Fibroblast of lung (primary cell): ENCODE results near the gene GPR3. TPM values are rescaled to one million over a fixed set of nuclear protein-coding genes. Genes with fewer than 3 reads are reported as not detected.

Source experiments
- DNase-seq, 2 donors: peaks; one replicate each; pipeline versions ENCODE4 v3.0.0 to v3.0.0-alpha.2; 2010; ENCODE audit warnings: low read depth in 2 of 2
- H2AFZ ChIP-seq: 2 replicates; pipeline ENCODE4 v1.5.1; 2012; ENCODE audit warnings: low read length, control low read depth, inconsistent platforms
- H3K27ac ChIP-seq: 2 replicates; pipeline ENCODE4 v1.5.1; 2011; ENCODE audit warnings: low read length, control low read depth; ENCODE audit not compliant: insufficient read depth
- H3K27me3 ChIP-seq: 2 replicates; pipeline ENCODE4 v1.5.1; 2011; ENCODE audit warnings: mild to moderate bottlenecking, low read length; ENCODE audit not compliant: control insufficient read depth, insufficient read depth
- H3K36me3 ChIP-seq: 2 replicates; pipeline ENCODE4 v1.5.1; 2011; ENCODE audit warnings: low read length; ENCODE audit not compliant: control insufficient read depth, insufficient read depth
- H3K4me1 ChIP-seq: 2 replicates; pipeline ENCODE4 v1.5.1; 2011; ENCODE audit warnings: low read length; ENCODE audit not compliant: control insufficient read depth, insufficient read depth; ENCODE audit errors: extremely low read depth
- H3K4me2 ChIP-seq: 2 replicates; pipeline ENCODE4 v1.5.1; 2011; ENCODE audit warnings: low read length, control low read depth; ENCODE audit not compliant: insufficient read depth; ENCODE audit errors: extremely low read depth
- H3K4me3 ChIP-seq, 4 experiments: fragments of 200-600 bp in 1 of 4; sonication (generic) in 1 of 4; replicated peaks in 1 of 4; 2 replicates each; pipeline ENCODE4 v1.5.1; 2011 to 2016; ENCODE audit warnings: low read length in 4 of 4, low read depth in 3 of 4, mild to moderate bottlenecking in 3 of 4, control low read depth in 2 of 4, inconsistent platforms in 1 of 4, mixed read lengths in 1 of 4; ENCODE audit not compliant: insufficient read depth in 1 of 4; ENCODE audit errors: control extremely low read depth in 1 of 4
- H3K79me2 ChIP-seq: 2 replicates; pipeline ENCODE4 v1.5.1; 2012; ENCODE audit warnings: mild to moderate bottlenecking, low read length, inconsistent platforms; ENCODE audit not compliant: control insufficient read depth, insufficient read depth
- H3K9ac ChIP-seq: 2 replicates; pipeline ENCODE4 v1.5.1; 2011; ENCODE audit warnings: mild to moderate bottlenecking, low read length, control low read depth; ENCODE audit not compliant: insufficient read depth
- H3K9me3 ChIP-seq: 2 replicates; pipeline ENCODE4 v1.5.1; 2012; ENCODE audit warnings: low read depth, low read length; ENCODE audit not compliant: control insufficient read depth, insufficient read depth
- H4K20me1 ChIP-seq: 2 replicates; pipeline ENCODE4 v1.5.1; 2011; ENCODE audit warnings: low read length; ENCODE audit not compliant: control insufficient read depth, insufficient read depth; ENCODE audit errors: extremely low read depth
- CTCF ChIP-seq, 2 donors: IDR thresholded peaks in 1 of 2; conservative IDR thresholded peaks in 1 of 2; 1 replicate in 1 of 2; 2 replicates in 1 of 2; pipeline ENCODE4 v1.5.1; 2011 to 2012; ENCODE audit warnings: low read length in 2 of 2, control low read depth in 1 of 2, inconsistent platforms in 1 of 2, low read depth in 1 of 2, mild to moderate bottlenecking in 1 of 2
- EZH2 ChIP-seq: IDR thresholded peaks from 2 replicates; pipeline ENCODE4 v1.5.1; 2012; ENCODE audit warnings: low read length, control low read depth, mild to moderate bottlenecking; ENCODE audit errors: missing control alignments
- polyA plus RNA-seq, 2 donors: library from polyadenylated mRNA; depleted of rRNA in 1 of 2; stranded (reverse) in 1 of 2; unstranded in 1 of 2; fragments of >200 nt; gene quantifications; 2 replicates each; pipeline ENCODE4 v1.2.1, GENCODE V29; 2011 to 2012; ENCODE audit warnings: missing spikeins in 1 of 2
- total RNA-seq: library from RNA; depleted of rRNA; stranded (reverse); fragments of >200 nt; gene quantifications from 2 replicates; pipeline ENCODE4 v1.2.1, GENCODE V29; 2014

The GPR3 gene
- total and polyA plus RNA-seq, 2 donors (not counting 1 experiment from before 2014, with no cell fraction given) = 0.17 to 0.82 TPM

- Histone ChIP-seq H3K4me3 (no peak overlapping the region), H2AFZ (no peak overlapping the region), H3K36me3 (no peaks in the 10 kb centered on the region), H3K4me2 (no peak overlapping the region), H3K27me3 (peaks cover 4% of the 10 kb centered on the region), H3K79me2 (no peaks in the 10 kb centered on the region), H3K4me1 (no peaks in the 10 kb centered on the region), H3K9ac (no peak overlapping the region), H3K27ac (no peak overlapping the region), H3K9me3 (no peaks in the 10 kb centered on the region), H4K20me1 (no peaks in the 10 kb centered on the region)
- no peak for DNase-seq
- TF ChIP-seq EZH2 = no peak
- TF ChIP-seq CTCF (conservative IDR thresholded peaks at IDR 0.05 in 1 of 2, IDR thresholded peaks at IDR 0.05 in 1 of 2; ENCODE audit: low read depth in 1 of 2, low read length in 2 of 2) = no peak
These were observed 11.4 kb upstream of the GPR3 start for GRCh38 chr1:27380766-27381733.

DNA sequence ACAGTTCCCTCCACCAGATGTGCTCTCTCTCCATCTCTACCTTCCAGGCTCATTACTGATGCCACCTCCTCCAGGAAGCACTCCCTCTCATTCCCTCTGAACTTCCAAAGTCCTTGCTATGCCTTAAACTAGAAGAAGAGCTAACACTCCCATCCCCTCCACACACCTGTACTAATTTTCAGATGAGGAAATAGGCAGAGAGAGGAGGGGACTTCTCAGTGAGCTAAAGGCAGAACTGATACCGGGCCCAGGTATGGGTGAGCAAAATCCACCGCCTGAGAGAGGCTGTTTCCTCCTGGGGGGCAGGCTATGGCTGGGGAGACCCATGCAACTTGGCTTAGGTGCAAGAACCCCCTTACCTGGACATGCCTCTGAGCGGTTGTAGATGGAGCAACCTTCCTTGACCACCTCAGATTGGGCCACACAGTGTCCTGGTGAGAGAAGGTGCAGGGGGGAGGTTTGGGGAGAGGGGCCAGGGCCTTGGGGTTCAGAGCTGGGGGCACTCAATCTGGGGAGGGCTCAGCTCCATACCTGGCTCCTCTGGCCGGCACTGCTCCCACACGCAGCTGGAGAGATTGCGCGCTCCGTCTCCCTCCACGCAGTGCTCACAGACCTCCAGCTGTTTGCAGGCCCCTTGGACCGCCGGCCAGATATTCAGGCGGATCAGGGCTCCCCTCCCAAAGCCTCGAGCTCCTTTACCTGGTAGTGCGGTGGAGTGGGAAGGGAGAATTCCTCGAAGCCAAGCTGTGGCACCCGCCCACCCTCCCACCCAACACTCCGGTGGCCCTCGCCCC is 10.3 kb upstream of the GPR3 start:
- no peaks in the 10 kb centered on the region for H3K9me3 ChIP-seq
- H3K4me2 ChIP-seq = no peak overlapping the region
- no peak overlapping the region for H3K9ac ChIP-seq
- no peaks in the 10 kb centered on the region for H4K20me1 ChIP-seq
- no peaks in the 10 kb centered on the region for H3K79me2 ChIP-seq
- H2AFZ ChIP-seq = no peak overlapping the region
- no peaks in the 10 kb centered on the region for H3K36me3 ChIP-seq
- no peak overlapping the region for H3K4me3 ChIP-seq
- H3K4me1 ChIP-seq = no peaks in the 10 kb centered on the region
- no peak for DNase-seq
- H3K27ac ChIP-seq = no peak overlapping the region
- TF ChIP-seq EZH2 (no peak), CTCF (conservative IDR thresholded peaks at IDR 0.05 in 1 of 2, IDR thresholded peaks at IDR 0.05 in 1 of 2; ENCODE audit: low read depth in 1 of 2, low read length in 2 of 2) (no peak)
- peaks cover 4% of the 10 kb centered on the region for H3K27me3 ChIP-seq

GRCh38 chr1:27383039-27383605 is 9.3 kb upstream of the GPR3 start, which contains the start of gene CD164L2:
Gene CD164L2, minus strand, starts transcription at chr1:27383333. Its CDS starts 94 bp downstream, at chr1:27383239.
- Histone ChIP-seq H3K4me1 (no peaks in the 10 kb centered on the region), H3K9ac (no peak within 1 kb of the TSS), H3K9me3 (no peaks in the 10 kb centered on the region), H3K27ac (no peak within 1 kb of the TSS), H3K4me2 (no peak within 1 kb of the TSS), H2AFZ (no peak within 1 kb of the TSS), H3K36me3 (no peaks in the 10 kb centered on the region), H3K4me3 (no peak within 1 kb of the TSS), H3K27me3 (peaks cover 4% of the 10 kb centered on the region), H3K79me2 (no peaks in the 10 kb centered on the region), H4K20me1 (no peaks in the 10 kb centered on the region)
- no peak for DNase-seq
- TF ChIP-seq EZH2 (no peak), CTCF (conservative IDR thresholded peaks at IDR 0.05 in 1 of 2, IDR thresholded peaks at IDR 0.05 in 1 of 2; ENCODE audit: low read depth in 1 of 2, low read length in 2 of 2) (no peak)
